B cell (primary cell): ENCODE measurements around the gene ST8SIA2. TPM values are rescaled to one million over a fixed set of nuclear protein-coding genes. Genes with fewer than 3 reads are reported as not detected.

Experiments
- ATAC-seq: fragments of 200-7000 bp; cut with Tn5 transposase; one replicate; pipeline ENCODE4 v1.10.0; 2021; ENCODE audit warnings: low read depth, mild to moderate bottlenecking, moderate number of reproducible peaks, moderate library complexity
- CTCF ChIA-PET: fragments of 350-600 bp; sonication (Branson Sonifier 250); formaldehyde crosslinking; loops from one replicate; lab custom pipeline; 2021; ENCODE audit warnings: antibody characterized with exemption, inconsistent platforms; lab: Charles Lee
- POLR2A ChIA-PET: fragments of 350-600 bp; sonication (Branson Sonifier 250); formaldehyde crosslinking; loops from one replicate; lab custom pipeline; 2021; ENCODE audit warnings: antibody characterized with exemption; lab: Charles Lee
- DNase-seq: peaks from one replicate; pipeline ENCODE4 v3.0.0; 2013
- H2AFZ ChIP-seq: 2 replicates; pipeline ENCODE4 v1.6.1; 2012; ENCODE audit warnings: mild to moderate bottlenecking, low read depth, low read length; ENCODE audit not compliant: insufficient read depth, poor library complexity, severe bottlenecking
- H3K27ac ChIP-seq, 2 donors: 1 replicate in 1 of 2; 2 replicates in 1 of 2; pipeline ENCODE4 v1.5.1; 2012 to 2013; ENCODE audit warnings: low read length in 2 of 2, mild to moderate bottlenecking in 2 of 2, moderate library complexity in 1 of 2
- H3K27me3 ChIP-seq, 4 experiments: fragments of 200-600 bp in 1 of 4; sonication (generic) in 1 of 4; replicated peaks in 1 of 4; 1 replicate in 2 of 4; 2 replicates in 2 of 4; pipeline versions ENCODE4 v1.6.1 to v1.7.0; 2013 to 2016; ENCODE audit warnings: low read length in 3 of 4, mild to moderate bottlenecking in 2 of 4, mixed read lengths in 1 of 4, moderate library complexity in 1 of 4; ENCODE audit not compliant: insufficient read depth in 4 of 4, control insufficient read depth in 3 of 4; ENCODE audit errors: control extremely low read depth in 1 of 4
- H3K36me3 ChIP-seq, 2 experiments: replicated peaks in 1 of 2; 1 replicate in 1 of 2; 2 replicates in 1 of 2; pipeline versions ENCODE4 v1.6.1 to v1.7.1; 2013; ENCODE audit warnings: low read length in 1 of 2; ENCODE audit not compliant: insufficient read depth in 2 of 2, control insufficient read depth in 1 of 2; ENCODE audit errors: control extremely low read depth in 1 of 2, extremely low read depth in 1 of 2
- H3K4me1 ChIP-seq, 2 donors: fragments of 200-600 bp in 1 of 2; sonication (generic) in 1 of 2; 1 replicate in 1 of 2; 2 replicates in 1 of 2; pipeline versions ENCODE4 v1.5.1 to v1.6.1; 2013 to 2017; ENCODE audit warnings: low read length in 2 of 2; ENCODE audit not compliant: control insufficient read depth in 2 of 2, insufficient read depth in 2 of 2
- H3K4me2 ChIP-seq: replicated peaks from 2 replicates; pipeline ENCODE3; 2012; ENCODE audit warnings: mild to moderate bottlenecking, low read depth, low read length; ENCODE audit not compliant: poor library complexity, severe bottlenecking
- H3K4me3 ChIP-seq, 5 experiments: fragments of 200-600 bp in 1 of 5; sonication (generic) in 1 of 5; 1 replicate in 3 of 5; 2 replicates in 2 of 5; pipeline versions ENCODE4 v1.5.1 to v1.7.0; 2011 to 2016; ENCODE audit warnings: low read length in 4 of 5, mild to moderate bottlenecking in 4 of 5, low read depth in 2 of 5, control low read depth in 1 of 5, moderate library complexity in 1 of 5; ENCODE audit not compliant: insufficient read depth in 1 of 5; ENCODE audit errors: control extremely low read depth in 1 of 5, extremely low read depth in 1 of 5
- H3K79me2 ChIP-seq: fragments of 200-600 bp; sonication (generic); one replicate; pipeline ENCODE4 v1.6.0; 2016; ENCODE audit warnings: low read length; ENCODE audit not compliant: control insufficient read depth, insufficient read depth
- H3K9ac ChIP-seq: fragments of 200-600 bp; sonication (generic); 2 replicates; pipeline ENCODE4 v1.6.1; 2017; ENCODE audit warnings: mild to moderate bottlenecking, low read length, moderate library complexity
- H3K9me3 ChIP-seq, 3 donors: one replicate each; pipeline versions ENCODE4 v1.6.1 to v1.7.1; 2013; ENCODE audit warnings: low read length in 2 of 3; ENCODE audit not compliant: control insufficient read depth in 2 of 3, insufficient read depth in 1 of 3; ENCODE audit errors: control extremely low read depth in 1 of 3
- H4K20me1 ChIP-seq: 2 replicates; pipeline ENCODE4 v1.6.0; 2012; ENCODE audit warnings: mild to moderate bottlenecking, low read length; ENCODE audit not compliant: insufficient read depth, control insufficient read depth, poor library complexity, severe bottlenecking
- H3K27ac Mint-ChIP-seq: one replicate; pipeline ENCODE4 v1.8.0; 2021; ENCODE audit warnings: mixed read lengths
- H3K27me3 Mint-ChIP-seq: one replicate; pipeline ENCODE4 v1.8.0; 2021; ENCODE audit warnings: mixed read lengths
- H3K4me1 Mint-ChIP-seq: one replicate; pipeline ENCODE4 v1.8.0; 2021; ENCODE audit warnings: mixed read lengths
- H3K4me3 Mint-ChIP-seq: one replicate; pipeline ENCODE4 v1.8.0; 2021; ENCODE audit warnings: mixed read lengths
- H3K9me3 Mint-ChIP-seq: one replicate; pipeline ENCODE4 v1.8.0; 2022; ENCODE audit warnings: mixed read lengths; ENCODE audit not compliant: insufficient read depth
- EZH2 ChIP-seq: IDR thresholded peaks from 2 replicates; pipeline ENCODE4 v1.6.1; 2012; ENCODE audit warnings: borderline replicate concordance, low read depth, mild to moderate bottlenecking, moderate library complexity, low read length; ENCODE audit not compliant: insufficient read depth, poor library complexity, severe bottlenecking
- WGBS: methylation state at CpG from one replicate; pipeline ENCODE4 v1.1.5; 2013; ENCODE audit warnings: missing lambda C conversion rate; ENCODE audit not compliant: insufficient coverage; 5-methylcytosine and 5-hydroxymethylcytosine counted together
- intact Hi-C: fragments of 100-400 bp; cut with micrococcal nuclease; formaldehyde crosslinking; loops from one replicate; pipeline ENCODE4 v1.10.0; 2022
- polyA plus RNA-seq: library from polyadenylated mRNA; depleted of rRNA; stranded (reverse); fragments of >200 nt; gene quantifications from 2 replicates; pipeline ENCODE4 v1.2.3, GENCODE V29; 2012
- total RNA-seq, 2 donors: library from RNA; stranded (reverse); fragments of 120-200 nt in 1 of 2; gene quantifications; 1 replicate in 1 of 2; 2 replicates in 1 of 2; pipeline versions ENCODE4 v1.2.3 to v1.2.4, GENCODE V29; 2013 to 2022
- TF ChIP-seq, protein P1 (sequence below): fragments of 200-600 bp; IDR thresholded peaks from one replicate; pipeline ENCODE4 v1.8.0; 2022; ENCODE audit warnings: antibody characterized with exemption, mild to moderate bottlenecking

ST8SIA2 gene
- total and polyA plus RNA-seq, 2 donors (not counting 1 experiment from before 2014, with no cell fraction given) = not detected

DNA sequence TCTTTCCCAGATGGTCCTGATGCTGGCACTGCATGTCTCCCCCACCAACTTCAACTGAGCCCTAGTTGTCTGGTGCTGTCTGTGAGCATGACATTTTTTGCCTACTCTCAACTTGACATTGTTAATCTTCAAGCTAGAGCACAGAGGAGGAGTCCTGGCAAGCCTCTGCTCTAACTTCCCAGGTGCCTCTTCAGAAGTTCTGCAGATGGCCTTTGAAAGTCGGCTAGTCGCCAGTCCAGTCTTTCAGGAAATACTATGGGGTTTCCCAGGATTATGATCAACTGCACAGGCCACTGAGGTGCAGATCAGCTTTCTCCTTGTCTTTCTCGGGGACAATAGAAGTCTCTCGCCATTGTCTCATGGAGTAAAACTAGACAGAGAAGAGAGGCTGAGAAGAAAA lies 86.7 kb downstream of the ST8SIA2 start:
- no peak for DNase-seq
- POLR2A ChIA-PET = no interaction called here

DNA sequence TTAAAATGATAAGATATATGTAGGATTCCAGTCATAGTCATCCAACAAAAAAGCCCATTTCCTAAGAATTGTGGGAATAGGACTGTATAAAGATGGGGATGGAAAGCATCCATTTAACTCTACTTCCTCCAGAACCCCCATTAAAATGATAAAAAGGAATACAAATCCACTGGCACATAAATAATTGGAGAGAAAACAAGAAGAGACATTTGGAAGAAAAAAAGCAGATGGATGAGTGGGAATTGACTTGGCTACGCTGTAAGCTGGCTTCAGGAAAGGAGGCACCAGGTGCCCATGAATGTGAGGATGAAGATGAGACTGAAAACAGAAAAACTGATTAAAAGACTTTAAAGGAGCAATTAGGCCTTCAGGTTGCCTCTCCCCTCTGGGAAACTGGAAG lies 91.8 kb downstream of the ST8SIA2 start:
- ChIA-PET CTCF (no interaction called here), POLR2A (no interaction called here)
- H3K9ac ChIP-seq = no peak overlapping the region
- H3K4me3 ChIP-seq = no peak overlapping the region
- no peak overlapping the region for H3K27ac ChIP-seq
- H3K4me2 ChIP-seq = no peak overlapping the region
- H3K4me3 Mint-ChIP-seq = no peak overlapping the region
- H3K27me3 ChIP-seq = no peaks in the 10 kb centered on the region
- H3K9me3 ChIP-seq = peaks cover 0 to under 1% (median 0%) of the 10 kb centered on the region in 3 donors
- no peaks in the 10 kb centered on the region for H3K4me1 Mint-ChIP-seq
- intact Hi-C loops = no loop called here
- no peak for ATAC-seq
- no peaks in the 10 kb centered on the region for H3K4me1 ChIP-seq
- H3K36me3 ChIP-seq = no peaks in the 10 kb centered on the region
- WGBS = 90% methylated on average over 1 of the region's 1 CpG
- H3K27me3 Mint-ChIP-seq = peaks cover 3% of the 10 kb centered on the region
- no peak for DNase-seq
- H4K20me1 ChIP-seq = no peaks in the 10 kb centered on the region
- H2AFZ ChIP-seq = no peak overlapping the region
- TF ChIP-seq EZH2 = no peak
- TF ChIP-seq, protein P1, sequence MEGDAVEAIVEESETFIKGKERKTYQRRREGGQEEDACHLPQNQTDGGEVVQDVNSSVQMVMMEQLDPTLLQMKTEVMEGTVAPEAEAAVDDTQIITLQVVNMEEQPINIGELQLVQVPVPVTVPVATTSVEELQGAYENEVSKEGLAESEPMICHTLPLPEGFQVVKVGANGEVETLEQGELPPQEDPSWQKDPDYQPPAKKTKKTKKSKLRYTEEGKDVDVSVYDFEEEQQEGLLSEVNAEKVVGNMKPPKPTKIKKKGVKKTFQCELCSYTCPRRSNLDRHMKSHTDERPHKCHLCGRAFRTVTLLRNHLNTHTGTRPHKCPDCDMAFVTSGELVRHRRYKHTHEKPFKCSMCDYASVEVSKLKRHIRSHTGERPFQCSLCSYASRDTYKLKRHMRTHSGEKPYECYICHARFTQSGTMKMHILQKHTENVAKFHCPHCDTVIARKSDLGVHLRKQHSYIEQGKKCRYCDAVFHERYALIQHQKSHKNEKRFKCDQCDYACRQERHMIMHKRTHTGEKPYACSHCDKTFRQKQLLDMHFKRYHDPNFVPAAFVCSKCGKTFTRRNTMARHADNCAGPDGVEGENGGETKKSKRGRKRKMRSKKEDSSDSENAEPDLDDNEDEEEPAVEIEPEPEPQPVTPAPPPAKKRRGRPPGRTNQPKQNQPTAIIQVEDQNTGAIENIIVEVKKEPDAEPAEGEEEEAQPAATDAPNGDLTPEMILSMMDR = no peak
- H3K27ac Mint-ChIP-seq = no peak overlapping the region
- H3K79me2 ChIP-seq = no peaks in the 10 kb centered on the region
- peaks cover 8% of the 10 kb centered on the region for H3K9me3 Mint-ChIP-seq

More for the DNA sequence above, 86.7 kb downstream of the ST8SIA2 start:
- H3K4me2 ChIP-seq = no peak overlapping the region
- H3K4me1 ChIP-seq = no peaks in the 10 kb centered on the region
- no peaks in the 10 kb centered on the region for H4K20me1 ChIP-seq
- H3K4me1 Mint-ChIP-seq = no peaks in the 10 kb centered on the region
- no peak overlapping the region for H3K27ac ChIP-seq
- H3K9me3 Mint-ChIP-seq = no peaks in the 10 kb centered on the region
- no peaks in the 10 kb centered on the region for H3K79me2 ChIP-seq
- H2AFZ ChIP-seq = no peak overlapping the region
- CTCF ChIA-PET = no interaction called here
- no peak overlapping the region for H3K27ac Mint-ChIP-seq
- no peak for TF ChIP-seq EZH2
- TF ChIP-seq, protein P1 = no peak
- H3K9me3 ChIP-seq = no peaks in the 10 kb centered on the region
- 95% methylated on average over 3 of the region's 4 CpGs for WGBS
- no peak overlapping the region for H3K4me3 Mint-ChIP-seq
- no peak overlapping the region for H3K4me3 ChIP-seq
- H3K27me3 ChIP-seq = peaks cover 0 to 3% (median 0%) of the 10 kb centered on the region in 4 experiments
- H3K9ac ChIP-seq = no peak overlapping the region
- ATAC-seq = no peak
- intact Hi-C loops = no loop called here
- peaks cover 6% of the 10 kb centered on the region for H3K27me3 Mint-ChIP-seq
- H3K36me3 ChIP-seq = no peaks in the 10 kb centered on the region
